Activated CD4-positive, alpha-beta T cell treated with anti-CD3 and anti-CD28 coated beads, Interleukin-2, amount 50 U/mL, for 48 hours (primary cell): ENCODE results near the gene DOCK9.
"Not testable (repeated sequence)": the region's sequence is repeated elsewhere in the genome, so short reads cannot be mapped to it uniquely, and the experiment has no call there.

Experiments
- DNase-seq, 2 experiments: peaks; one replicate each; pipeline ENCODE4 v3.0.0-alpha.2; 2020

Gene DOCK9

DNA sequence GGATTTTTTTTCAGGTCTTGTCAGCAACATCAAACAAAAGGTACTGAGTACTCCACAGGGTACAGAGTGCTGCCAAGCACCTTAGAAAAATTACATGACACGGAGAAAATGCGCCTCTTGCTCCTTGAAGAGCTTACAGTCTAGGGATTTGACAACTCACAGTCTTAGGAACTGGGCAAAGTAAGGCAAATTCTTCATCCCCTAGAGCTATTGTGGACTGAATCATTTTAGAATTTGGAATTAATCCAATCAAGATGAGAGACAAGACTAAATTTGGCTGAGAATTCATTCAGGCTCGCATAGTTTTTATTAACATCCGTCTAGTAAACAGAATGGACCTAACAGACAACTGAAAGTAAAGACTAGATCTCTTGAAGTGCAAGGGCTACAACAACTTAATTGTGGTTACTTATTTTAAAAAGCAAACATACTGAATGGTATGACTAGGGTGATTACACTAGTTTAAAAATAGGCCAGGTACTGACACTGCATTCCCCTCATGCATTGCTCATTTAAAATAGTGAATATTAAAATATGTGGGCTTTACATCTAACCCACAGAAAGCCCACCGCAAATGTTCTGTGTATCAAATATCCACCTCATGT, 165.6 kb downstream of the DOCK9 start:
- not testable (repeated sequence) for DNase-seq

DNA sequence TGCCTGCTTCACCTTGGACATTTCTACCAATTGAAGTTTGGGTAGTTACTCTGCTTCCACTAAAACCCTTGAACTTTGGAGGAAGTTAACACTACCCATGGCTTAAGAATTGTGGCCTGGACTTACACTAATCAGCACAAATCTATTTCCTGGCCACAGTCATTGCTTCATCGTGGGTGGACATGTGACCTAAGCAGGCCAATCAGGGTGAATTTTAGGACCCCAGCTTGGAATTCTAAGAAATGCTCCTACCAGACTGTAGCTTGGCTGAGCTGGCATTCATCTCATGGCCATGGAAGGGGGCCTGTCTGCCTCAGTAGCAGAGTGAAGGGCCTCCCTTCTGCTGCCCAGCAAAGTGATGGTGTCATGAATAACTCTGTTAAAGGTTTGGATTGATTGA, 167.1 kb downstream of the DOCK9 start:
- no peak for DNase-seq

DNA sequence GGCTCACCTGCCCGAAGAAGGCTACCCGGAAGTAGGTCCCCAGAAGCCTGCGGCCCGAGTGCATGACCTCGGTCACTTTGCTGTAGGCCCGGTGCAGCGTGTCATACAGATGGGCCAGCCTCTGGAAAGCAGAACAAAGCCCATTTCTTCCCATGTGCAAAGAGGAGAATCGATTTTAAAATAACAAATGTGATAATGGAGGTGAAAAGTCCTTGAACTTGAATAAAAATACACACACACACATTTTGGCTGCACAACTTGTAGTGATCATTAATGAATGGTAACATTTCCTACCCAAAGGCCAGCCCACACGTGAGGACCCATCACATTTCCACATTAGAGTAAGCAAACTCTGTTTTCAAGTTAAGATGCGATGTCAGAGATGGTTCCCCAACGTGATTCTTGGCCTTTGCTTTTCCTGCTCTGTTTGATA, 168.5 kb downstream of the DOCK9 start:
- no peak for DNase-seq

DNA sequence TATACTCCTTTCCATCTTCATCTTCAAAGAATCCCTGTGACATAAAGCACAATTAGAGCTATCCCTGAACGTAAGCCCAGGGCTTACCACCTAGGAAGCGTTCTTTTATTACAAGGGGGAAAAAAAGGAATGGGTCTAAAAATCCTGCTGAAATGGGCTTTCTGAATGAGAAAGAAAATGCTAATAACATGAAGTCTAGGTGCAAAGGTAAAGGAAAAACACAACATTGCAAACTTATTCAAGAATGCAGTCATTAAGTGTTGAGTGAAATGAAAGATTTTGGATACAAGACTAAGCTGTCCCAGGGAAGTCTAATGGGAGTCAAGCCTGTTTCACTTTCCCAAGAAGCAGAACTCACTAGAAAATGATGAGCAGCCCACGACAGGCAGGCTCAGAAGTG, 170.1 kb downstream of the DOCK9 start:
- no peak for DNase-seq

DNA sequence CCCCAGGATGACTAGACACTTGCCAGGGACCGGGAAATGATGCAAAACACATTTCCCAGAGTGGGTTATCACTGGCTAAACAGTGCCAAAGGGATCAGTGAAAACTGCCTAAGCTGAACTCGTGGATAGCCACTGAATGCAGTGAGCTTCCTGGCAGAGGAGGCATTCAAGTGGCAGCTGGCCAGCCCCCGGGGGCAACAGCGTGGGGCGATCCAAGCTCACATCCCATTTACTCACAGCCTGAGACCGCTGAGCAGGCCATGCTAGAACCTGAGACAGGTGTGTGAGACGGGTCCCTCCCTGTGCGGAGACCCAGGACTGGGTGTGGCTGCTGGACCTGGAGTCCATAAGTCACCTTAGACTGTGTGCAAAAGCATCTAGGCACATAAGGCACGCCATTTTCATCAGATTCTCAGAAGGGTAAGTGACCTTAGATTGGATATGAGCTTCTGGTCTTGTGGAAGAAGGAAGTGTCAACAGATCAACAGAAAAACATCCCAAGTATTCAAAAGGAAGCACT, 173.5 kb downstream of the DOCK9 start:
- DNase-seq, result no peak

DNA sequence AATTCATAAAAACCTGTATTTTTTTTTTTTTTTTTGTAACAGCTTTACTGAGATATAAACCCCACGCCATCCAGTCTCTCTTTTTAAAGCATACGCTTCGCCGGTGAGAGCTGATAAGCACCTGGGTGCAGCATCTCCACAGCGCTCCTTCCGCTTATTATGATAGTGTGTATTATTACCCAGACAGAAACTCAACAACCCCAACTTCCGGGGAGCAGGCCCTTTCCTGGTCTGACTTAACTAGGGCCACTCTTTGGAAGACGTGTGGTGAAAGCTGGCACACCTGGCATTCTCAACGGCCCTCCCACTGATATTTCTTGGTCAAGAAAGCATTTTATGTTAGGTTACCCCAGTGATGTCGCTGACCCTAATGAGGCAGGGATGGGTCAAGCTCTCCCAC, 173.9 kb downstream of the DOCK9 start:
- no peak for DNase-seq

DNA sequence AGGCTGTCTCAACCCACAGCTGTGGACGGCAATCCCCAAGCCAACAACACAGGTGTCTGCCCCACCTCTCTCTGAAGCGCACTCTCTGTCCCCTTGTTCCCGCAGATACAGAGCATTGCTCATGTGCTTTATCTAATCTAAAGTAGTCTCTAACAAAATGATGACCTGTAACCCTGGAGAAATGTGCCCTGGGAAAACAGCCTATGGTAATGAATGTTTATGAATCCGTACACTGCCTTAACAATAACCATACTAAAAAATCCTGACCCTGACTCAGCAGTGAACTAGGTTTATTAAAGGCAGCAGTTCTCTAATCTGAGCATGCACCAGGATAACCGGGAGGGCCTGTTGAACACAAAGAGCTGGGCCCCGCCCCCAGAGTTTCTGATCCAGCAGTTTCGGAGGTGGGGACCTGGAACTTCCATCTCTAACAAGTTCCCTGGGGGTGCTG, 174.7 kb downstream of the DOCK9 start:
- DNase-seq, result no peak

DNA sequence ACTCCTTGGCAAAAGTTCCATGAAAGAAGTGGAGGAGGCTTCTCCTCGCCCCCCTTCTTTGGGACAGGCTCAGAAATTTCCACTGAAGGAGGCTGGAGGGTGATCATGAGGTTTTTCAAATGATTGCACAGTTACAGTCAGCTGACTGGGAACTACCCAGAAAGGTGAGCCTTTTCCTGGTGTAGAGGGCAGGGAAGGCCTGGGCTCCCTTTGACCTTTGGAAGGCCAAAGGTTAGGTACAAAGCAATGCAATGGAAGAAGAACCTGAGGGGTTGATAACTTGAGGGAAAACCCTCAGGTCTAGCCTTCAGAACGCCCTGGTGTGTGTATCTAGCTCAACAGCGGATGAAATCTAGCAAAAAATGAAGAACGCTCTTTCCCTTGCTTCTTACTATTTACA, 175.3 kb downstream of the DOCK9 start:
- DNase-seq, result no peak

DNA sequence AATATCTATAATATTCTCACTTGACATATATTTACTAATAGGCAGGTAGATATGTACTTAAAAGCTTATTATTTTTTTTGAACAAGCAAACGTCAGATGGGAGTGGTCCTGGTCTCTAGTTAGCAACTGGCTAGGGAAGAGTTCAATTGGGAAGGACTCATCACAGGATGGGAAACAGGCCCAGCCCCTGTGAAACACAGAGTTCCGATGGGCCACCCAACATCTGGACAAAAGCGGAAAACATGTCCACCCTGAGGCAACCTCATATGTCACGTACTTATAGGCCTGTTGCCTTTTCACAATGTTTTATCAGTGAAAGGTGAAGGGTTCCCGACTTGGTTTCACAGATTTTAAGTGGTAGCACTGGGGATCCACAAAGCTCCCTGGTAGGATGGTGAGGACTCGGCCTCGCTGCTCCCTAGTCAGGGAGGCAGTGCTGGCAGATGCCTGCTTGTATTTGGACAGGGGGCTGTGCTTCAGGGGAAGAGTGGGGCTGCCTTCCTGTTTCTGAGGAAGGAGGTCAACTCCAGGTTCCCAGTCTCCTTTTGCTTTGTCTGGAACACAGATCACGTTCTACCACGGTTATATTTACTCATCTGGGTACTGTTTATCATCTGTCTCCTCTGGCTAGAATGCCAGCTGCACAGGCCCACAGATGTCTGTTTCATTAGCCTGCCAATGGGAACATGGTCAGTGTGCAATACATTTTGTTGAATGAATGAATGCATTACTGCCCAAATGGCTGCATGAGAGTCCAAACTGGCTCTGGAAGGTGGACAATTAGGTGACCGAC, 176.0 kb downstream of the DOCK9 start:
- no peak for DNase-seq

DNA sequence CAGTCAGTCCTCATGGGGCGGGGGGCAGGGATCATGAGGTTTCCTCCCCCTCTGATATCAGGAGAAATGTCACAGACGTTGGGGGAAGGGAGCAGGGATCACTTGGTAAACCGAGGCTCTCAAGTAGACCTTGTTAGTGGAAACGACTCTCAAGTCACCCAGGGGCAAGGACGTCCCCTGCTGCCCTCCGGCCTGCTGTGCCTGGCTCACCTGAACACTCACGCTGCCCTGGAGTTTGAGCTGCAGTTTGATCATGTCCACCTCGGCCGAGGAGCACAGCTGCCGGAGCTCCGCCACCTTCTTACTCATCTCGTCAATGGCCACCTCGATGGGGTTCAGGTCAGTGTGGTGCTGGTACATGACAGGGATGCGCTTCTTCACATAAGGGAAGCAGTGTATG, 177.8 kb downstream of the DOCK9 start:
- DNase-seq, result no peak

DNA sequence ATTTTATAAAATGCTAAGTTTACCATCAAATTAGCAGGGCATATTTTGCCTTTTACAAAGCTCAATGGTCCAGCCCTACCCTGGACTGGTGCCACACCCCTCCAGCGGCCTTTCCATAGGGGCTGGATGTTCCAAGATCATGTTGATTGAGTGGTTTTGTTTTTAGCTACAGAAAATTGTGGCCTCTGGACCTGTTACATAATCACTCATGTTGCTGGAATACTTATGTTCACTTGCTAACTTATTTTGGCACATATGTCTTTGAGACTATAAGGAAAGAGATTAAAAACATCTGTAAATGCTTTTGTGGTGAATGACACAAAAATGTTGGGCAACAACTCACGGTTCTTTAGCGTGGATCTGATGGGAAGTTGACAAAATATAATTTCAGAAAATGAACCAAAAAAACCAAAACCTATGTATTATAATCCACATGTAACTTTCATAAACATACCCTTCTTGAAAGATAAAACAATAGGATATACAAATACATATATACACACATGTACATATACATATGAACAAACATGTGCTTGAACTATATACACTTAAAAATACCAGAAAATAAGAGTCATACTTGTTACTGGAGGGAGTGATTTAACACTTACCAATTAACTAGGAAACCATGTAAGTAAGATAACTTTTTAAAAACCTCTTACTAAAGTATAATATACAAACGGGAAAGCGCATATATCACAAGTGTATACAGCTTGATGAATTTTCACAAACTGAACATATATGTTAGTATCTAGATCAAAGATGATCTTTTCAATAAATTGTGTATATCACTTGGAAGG, 178.8 kb downstream of the DOCK9 start:
- no peak for DNase-seq

DNA sequence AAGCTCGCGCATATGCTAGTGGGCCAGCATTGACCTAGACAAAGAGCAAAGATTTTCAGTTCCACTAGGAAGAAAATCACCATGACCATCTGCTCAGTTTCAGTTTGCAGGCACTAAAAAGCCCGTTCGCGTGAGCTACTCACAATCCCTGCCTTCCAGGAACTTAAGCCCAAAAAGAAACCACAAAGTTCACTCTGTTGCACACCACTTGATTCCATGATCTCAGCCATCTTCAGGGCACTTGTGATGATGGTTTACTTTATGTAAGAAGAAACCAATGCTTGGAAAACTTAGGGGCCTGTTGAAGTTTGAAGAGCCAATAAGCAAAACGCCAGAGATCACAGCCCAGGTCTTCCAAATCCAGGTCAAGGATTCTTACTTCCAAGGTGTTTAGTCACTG, 180.4 kb downstream of the DOCK9 start:
- no peak for DNase-seq

DNA sequence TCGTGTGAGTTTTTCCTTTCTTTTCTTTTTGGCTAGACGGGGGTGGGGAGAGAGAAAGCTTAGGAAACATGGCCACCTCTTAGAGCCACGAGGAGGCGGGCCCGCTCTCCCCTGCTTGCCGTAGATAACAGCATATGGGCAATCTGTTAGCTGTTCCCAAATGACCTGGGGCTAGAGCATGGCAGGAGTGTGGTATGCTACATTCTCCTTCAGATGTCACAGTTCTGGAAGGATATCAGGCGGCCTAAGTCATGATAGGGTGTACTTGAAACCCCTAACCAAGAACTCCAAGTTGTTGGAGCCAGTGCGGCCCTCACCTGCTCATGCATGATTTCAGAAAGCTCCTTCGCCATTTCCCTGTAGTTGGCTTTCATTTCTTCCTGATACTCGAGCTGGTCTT, 181.1 kb downstream of the DOCK9 start:
- DNase-seq, result no peak

DNA sequence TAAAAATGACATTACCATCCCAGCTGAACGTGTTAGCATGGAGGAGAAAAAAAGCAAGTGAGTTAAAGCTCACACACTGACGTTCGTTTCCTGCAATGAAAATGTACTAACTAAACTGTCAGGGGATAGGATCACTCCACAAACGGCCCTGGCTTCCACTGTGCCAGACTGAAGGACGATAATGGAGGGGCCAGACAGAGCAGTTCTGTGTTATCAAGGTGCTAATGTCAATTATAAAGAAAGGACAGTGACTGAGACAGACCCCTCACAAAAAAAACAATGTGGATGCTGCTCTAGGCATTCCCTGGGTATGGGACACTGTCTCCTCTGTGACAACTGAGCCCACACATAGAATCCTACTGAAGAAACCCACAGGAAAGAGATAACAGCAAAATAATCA, 181.7 kb downstream of the DOCK9 start:
- DNase-seq, result no peak

DNA sequence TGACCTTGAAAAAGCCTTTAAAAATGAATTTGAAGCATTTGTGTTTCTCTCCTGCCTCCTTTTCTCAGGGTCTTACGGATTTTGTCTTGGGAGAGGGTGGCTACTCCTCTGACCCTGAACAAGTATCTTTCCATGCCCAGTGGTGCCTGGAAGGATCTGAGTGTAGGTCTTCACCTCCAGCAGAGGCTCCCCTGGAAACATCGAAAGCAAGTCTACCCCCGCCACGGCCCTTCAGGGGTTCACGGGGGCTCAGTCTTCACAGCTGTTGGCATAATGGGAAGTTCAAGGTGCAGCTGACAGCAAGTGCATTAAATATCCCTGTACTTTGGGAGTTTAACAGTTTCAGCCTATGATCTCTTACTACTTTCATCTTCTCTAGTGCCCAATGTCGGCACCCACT, 182.6 kb downstream of the DOCK9 start:
- no peak for DNase-seq

DNA sequence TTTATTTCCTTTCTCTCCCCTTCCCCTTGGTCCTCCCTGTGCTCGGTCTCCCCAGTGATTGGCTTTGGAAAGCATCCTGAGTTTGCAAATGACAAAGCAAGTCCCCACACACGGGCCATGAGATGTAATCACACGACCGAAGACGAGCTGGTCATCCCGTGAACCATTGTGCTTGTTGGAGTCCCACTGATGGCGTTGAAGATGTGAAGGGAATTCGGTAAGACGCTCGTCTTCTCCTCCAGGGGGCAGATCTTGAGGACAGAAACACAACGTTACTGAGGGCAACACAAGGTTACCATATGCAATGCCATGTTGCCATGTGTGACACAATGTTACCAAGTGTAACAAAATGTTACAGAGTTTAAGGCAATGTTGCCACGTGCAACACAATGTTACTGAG, 183.4 kb downstream of the DOCK9 start:
- DNase-seq, result no peak

DNA sequence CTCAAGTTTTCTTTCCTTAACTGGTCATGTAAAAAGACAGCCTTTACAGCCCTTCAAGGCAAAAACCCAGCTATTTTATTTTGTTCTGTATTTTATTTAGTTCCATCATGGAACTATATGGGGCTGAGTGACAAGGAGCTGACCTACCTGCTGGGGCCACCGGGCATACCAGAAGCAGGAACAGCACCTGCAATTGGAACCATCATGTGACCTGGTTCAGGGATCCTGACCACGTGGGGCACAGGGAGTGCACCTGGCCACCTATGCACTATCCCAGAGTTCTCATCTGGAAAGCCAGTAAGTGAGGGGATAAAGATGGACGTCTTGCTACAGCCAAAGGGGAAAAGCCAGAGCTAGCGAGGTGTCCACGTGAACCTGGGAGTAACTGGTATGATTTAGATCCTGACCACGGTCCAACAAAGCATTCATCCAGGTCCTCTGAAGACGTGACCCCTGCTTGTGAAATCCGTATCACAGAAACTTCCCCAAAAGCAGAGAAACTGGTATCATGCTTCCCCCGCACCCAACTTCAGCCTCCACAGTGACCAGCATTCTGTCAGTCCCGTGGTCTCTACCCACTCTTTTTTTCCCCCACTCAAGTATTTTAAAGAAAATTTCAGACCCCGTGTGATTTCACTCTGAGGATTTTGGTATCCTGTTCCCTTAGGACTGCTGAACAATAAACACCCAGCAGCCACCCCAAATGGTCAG, 184.9 kb downstream of the DOCK9 start:
- no peak for DNase-seq

DNA sequence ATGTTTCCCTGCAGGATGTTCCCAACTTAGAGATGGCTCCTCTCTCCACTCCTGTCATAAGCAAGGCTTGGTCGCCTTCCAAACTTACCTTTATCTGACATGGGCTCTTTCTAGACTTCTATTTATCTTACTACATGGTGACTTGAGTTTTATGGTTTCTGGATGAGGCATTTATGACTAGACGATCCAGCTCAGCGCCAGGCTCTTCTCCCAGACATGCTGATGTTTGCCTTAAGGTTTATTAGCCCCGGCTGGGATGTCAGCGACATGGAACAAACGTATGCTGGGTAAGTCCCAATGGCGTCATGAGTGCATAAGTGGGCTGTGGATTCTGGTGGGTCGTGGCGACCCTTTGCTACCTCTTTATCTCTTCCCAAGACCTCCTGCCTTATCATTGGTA, 185.5 kb downstream of the DOCK9 start:
- no peak for DNase-seq

DNA sequence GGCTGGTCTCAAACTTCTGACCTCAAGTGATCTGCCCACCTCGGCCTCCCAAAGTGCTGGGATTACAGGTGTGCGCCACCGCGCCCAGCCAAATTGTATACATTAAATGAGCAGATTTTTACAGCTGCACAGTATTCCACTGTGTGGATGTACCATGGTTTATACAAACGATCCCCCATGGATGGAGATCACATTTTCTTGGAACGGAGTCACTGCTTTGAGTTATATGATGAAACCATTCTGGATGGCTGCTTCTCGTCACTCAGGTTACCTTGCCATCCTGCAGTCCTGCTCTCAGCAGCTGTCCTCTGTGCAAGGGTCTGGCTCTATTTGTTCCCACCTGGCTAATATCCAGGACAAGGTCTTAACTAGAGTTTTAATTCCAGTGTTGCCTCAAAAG, 186.3 kb downstream of the DOCK9 start:
- DNase-seq, result no peak

DNA sequence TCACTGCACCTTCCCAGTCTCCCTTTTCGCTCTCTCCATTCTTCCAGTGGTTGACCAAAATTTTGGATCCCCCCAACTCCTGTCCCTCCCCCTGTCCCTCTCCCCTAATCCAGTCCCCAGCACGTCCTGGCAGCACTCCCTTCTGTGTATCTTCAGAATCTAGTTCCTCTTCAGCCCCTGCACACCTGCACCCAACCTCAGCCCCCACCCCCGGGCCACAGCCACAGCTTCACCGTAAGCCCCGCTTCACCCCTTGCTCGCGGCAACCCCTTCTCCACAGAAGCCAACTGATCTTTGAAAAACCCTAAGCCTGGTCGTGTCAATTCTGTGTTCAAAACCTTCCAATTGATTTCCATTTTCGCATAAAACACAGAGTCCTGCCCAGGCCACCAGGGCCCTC, 189.9 kb downstream of the DOCK9 start:
- no peak for DNase-seq

DNA sequence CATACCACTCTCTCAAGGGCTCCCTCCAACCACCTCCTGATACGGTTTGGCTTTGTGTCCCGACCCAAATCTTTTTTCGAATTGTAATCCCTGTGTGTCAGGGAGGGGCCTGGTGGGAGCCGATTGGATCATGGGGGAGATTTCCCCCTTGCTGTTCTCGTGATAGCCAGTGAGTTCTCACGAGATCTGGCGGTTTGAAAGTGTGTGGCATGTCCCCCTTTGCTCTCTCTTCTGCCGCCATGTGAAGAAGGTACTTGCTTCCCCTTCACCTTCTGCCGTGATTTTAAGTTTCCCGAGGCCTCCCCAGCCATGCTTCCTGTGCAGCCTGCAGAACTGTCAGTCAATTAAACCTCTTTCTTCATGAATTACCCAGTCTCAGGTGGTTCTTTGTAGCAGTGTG, 190.7 kb downstream of the DOCK9 start:
- no peak for DNase-seq

DNA sequence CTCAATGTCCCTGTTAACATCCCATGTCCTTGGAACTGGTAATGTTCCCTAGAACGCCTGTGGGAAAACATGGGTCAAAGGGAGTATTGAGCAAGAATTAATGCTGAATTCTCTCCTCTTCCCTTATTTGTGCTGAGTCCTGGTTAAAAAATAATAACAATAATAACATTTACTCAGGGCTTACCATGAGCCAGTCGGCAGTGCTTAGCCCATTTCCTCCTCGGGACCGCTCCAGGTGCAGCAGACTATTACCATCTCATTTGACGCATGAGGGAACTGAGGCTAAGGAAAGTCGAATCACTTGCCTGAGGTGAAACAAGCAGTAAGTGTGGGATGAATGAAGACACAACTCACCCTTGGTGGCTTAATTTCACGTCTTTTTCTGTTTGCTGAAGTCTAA, 191.8 kb downstream of the DOCK9 start:
- DNase-seq, result no peak

DNA sequence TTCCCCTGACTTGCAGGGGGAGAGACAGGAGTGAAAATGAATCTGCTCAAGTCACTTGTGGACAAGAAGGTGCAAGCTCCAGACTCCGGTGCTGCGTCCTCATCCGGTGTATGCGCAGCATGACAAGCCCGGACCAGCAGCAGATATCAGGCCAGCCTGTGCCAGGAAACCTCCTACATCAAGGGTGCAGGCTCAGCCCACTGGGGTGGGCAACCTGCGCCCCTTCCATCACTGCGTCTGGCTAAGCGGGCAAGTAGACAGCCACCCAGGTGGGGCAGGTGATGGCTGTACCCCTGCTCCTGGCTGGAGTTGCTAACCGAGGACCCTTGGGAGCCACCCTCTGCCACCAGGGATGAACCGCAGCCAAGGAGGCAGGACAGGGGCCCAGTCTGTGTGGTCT, 192.5 kb downstream of the DOCK9 start:
- DNase-seq, result no peak
